Stimulated activated naive CD8-positive, alpha-beta T cell treated with anti-CD3 and anti-CD28 coated beads, Interleukin-15, Interleukin-2, amounts not matched to agents 100 U/mL and 50 U/mL, for 24 hours (primary cell): ENCODE measurements around the gene SPI1.
"Not testable (repeated sequence)": the region's sequence is repeated elsewhere in the genome, so short reads cannot be mapped to it uniquely, and the experiment has no call there.

ENCODE experiments used
- ATAC-seq: fragments of 150-1000 bp; cut with Tn5 transposase; one replicate; pipeline ENCODE4 v1.10.0; 2021
- DNase-seq: peaks from one replicate; pipeline ENCODE4 v3.0.0; 2021

The SPI1 gene

GRCh38 chr11:47338396-47339241 is 39.7 kb downstream of the SPI1 start:
- ATAC-seq (no peak), DNase-seq (no peak)

DNA sequence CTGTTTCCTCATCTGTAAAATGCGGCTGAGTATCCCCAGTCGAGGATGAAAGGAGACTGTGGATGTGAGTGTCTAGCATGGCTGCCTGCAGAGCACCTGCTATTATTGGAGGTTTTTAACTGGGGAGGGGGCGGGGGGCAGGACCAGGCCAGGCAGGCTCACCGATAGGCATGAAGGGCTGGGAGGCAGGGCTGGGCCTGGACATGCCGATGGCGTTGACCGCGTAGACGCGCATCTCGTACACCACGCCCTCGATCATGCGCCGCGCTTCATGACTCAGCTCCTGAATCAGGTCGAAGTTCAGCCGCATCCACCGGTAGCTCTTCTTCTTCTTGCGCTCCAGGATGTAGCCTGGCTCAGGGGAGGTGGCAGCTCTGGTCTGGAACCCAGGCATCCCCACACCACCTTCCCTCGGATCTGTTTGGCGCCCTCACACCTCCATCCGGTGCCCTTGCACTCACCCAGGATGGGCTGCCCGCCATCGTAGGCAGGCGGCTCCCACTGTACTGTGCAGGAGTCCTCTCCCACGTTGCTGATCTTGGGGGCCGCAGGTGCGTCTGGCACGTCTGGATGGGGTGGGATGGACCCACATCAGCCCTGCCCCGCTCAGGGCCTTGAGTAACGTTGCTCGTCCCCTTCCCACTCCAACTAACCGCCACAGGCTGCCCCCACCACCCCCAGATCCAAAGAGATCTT is 41.0 kb downstream of the SPI1 start:
- ATAC-seq (no peak), DNase-seq (no peak)

GRCh38 chr11:47336595-47336994 is 41.8 kb downstream of the SPI1 start:
- ATAC-seq (no peak), DNase-seq (no peak)

GRCh38 chr11:47335733-47336132 is 42.6 kb downstream of the SPI1 start:
- DNase-seq, result no peak
- ATAC-seq, result no peak

DNA sequence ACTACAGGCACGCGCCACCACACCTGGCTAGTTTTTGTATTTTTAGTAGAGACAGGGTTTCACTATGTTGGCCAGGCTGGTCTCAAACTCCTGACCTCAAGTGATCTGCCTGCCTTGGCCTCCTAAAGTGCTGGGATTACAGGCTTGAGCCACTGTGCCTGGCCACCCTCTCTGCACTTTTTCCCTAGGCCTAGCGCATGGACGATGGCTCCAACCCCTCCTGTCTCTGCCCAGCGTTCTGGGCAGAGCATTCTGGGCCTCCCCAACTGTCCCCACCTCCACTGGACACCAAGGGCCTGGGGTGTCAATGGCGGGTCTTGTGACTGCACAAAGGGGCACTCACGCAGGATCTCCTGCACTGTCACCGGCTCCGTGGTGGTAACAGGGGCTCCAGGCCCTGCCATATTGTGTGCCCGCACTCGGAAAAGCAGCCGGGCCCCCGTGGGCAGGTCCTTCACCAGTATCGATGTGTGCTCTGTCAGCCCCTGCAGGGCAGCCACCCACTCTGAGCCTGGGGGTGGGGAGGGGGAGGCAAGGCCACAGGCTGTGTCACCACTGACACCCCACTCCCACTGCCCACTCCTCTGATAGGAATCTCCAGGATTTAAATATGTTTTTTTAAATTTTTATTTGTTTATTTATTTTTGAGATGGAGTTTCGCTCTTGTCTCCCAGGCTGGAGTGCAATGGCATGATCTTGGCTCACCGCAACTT is 43.5 kb downstream of the SPI1 start:
- not testable (repeated sequence) for ATAC-seq, DNase-seq

DNA sequence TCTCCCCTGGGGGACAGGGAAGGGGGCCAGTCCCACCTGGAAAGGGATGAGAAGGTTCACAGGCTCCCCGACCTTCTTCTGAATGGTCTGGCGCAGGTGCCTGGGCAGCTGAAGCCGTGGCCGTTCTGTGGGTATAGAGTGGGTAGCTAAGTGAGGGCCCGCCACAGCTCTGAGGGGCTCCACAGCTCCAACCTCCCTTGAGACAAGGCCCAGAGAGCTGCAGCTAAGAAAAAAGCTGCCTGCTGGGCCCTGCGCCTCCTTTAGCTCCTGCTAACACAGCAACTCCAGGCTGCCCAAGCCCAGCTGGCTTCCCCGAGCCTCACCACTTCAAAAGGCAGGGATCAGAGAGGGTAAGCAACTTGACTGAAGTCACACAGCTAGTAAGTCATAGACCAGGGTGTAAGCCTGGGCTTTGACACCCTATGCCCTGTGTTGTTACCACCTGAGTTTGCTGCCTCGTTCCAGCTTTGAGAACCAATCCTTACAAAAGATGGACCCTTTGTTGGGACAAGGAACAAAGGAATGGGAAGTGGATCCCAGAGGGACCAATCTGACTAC is 44.4 kb downstream of the SPI1 start:
- ATAC-seq (no peak), DNase-seq (no peak)

DNA sequence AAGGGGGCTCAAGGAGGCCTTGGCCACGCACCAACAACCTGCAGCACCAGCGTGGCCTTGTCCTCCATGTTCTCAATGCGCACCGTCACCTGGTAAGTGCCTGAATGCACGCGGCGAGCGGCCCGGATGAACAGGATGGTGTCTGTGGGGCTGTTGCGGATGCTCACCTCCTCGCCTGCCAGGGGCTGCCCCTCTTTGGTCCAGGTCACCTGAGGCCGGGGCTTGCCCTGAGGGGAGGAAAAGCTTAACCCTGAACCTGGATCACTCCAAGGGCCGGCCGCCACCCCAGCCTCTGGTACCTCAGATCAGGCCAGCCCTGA is 44.9 kb downstream of the SPI1 start:
- DNase-seq (no peak), ATAC-seq (no peak)

- no peak for ATAC-seq
These were observed 45.4 kb downstream of the SPI1 start for GRCh38 chr11:47332791-47333525.

GRCh38 chr11:47332303-47332711 is 46.0 kb downstream of the SPI1 start:
- no peak for ATAC-seq
- no peak for DNase-seq

More at GRCh38 chr11:47332791-47333525, 45.4 kb downstream of the SPI1 start:
- no peak for DNase-seq

DNA sequence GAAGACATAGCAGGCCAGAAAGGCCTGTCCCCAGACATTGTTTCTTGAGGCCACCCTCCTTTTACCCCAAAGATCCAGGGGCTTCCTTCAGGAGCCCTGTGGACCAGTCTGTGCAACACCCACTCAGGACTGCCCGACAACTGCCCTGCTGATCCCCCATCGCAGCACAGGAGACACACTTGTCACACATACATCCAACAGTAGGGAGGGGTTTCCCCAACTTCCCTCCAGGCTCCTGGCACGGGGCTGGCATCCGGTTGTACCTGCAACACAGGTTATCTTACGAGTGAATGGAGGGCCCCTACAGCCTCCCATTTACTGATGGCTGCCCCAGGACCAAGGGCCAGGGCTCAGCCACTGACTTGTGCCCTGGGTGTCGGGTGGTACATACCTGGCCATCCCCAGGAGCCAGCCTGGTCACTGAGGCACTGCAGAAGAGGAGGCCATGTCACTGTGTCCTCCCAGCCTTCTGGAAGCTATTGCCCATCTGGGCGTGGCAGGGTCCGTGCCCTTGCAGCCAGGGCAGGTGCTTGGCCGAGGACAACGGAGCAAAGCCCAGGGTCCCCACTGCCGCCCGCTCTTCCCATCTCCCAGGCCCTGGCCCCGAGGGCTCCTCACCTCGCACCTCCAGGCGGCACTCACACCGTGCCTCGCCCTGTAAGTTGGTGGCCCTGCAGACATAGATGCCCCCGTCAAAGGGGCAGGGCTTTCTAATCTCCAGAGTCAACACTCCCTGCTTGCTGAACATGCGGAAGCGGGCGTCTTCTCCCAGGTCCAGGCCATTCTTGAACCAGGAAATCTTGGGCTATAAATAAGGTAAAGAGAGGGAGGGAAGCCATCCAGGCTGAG is 46.7 kb downstream of the SPI1 start:
- DNase-seq, result no peak
- no peak for ATAC-seq

DNA sequence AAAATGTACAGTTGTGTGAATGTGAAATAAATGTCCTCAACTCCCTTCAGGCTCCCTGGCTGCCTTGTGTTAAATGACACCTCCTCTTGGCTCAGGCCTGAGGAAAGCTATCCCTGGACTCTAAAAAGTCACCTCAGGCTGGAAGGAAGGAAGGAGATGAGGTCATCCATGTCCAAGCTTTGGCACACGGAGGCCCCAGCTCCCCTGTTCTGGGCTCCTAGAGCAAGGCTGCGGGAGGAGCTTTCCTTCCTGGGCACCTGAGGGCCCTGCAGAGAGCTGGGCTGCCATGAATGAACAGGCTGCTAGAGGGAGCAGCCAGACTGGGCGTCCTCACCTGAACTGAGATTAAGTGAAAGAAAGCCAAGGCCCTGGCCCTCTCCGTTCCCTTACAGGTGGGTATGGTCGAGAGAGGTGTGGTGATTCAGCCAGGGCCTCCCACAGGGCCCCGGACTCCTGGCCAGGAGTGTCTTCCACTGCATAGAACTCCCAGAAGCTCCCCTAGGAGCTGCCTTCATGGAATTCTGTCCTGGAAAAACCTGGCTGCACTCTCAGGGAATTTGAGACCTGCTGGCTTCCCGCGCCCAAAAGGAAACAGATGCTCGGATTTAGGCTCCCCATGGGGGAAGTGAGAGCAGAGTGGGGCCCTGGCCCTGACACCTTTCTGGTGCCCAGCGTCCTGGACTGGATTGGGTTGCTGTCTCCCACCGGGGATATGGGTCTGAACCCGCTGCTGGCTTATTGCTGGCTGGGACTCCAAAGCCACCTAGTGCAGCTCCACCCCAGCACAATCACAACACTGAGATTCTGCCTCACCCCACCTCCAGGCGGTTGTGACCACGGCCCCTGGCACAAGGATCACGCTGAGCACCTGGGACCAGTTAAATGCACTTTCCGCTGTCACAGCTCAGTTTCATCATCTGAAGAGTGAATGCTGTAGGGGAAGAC is 48.1 kb downstream of the SPI1 start:
- ATAC-seq (no peak), DNase-seq (no peak)

DNA sequence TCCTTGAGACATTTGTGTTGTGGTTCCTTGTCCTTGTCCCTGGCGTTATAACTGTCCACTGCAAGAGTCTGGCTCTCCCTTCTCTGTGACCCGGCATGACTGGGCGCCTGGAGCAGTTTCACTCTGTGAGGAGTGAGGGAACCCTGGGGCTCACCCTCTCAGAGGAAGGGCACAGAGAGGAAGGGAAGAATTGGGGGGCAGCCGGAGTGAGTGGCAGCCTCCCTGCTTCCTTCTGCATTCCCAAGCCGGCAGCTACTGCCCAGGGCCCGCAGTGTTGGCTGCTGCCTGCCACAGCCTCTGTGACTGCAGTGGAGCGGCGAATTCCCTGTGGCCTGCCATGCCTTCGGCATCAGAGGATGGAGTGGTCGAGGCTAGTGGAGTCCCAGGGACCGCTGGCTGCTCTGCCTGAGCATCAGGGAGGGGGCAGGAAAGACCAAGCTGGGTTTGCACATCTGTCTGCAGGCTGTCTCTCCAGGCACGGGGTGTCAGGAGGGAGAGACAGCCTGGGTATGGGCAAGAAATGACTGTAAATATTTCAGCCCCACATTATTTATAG is 48.8 kb downstream of the SPI1 start:
- no peak for ATAC-seq
- DNase-seq, result no peak

DNA sequence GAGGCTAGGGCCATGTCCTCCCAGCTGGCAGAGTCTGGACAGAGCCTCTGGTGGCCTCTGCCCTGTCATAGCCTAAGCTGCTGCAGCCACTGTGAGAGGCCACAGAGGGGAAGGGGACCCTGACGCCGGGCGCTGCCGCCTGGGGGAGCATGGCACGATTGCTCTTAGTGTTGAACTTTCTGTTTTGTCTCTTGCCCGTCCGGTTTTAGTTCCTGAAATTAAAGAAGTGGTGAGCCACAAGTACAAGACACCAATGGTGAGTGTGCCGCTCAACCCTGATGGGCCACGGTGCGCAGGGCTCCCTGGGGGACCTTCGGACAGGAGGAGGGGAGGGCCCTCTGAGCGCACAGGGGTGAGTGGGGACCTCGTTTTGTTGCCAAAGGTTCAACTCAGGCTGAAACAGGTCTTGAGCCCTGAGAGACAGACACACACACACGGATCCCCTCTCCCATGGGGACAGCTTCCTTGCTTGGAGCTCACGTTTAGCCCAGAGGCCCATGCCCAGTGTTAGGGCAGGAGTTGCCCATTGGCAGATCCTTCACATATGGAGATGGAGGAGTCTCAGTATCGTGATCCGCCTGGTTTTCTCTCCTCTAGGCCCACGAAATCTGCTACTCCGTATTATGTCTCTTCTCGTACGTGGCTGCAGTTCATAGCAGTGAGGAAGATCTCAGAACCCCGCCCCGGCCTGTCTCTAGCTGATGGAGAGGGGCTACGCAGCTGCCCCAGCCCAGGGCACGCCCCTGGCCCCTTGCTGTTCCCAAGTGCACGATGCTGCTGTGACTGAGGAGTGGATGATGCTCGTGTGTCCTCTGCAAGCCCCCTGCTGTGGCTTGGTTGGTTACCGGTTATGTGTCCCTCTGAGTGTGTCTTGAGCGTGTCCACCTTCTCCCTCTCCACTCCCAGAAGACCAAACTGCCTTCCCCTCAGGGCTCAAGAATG is 49.6 kb downstream of the SPI1 start:
- ATAC-seq (no peak), DNase-seq (no peak)

- no peak for ATAC-seq
These were observed 50.4 kb downstream of the SPI1 start for GRCh38 chr11:47327949-47328348.

GRCh38 chr11:47327025-47327424 is 51.3 kb downstream of the SPI1 start:
- ATAC-seq (no peak), DNase-seq (no peak)

More at GRCh38 chr11:47327949-47328348, 50.4 kb downstream of the SPI1 start:
- no peak for DNase-seq

- no peak for DNase-seq
- no peak for ATAC-seq
These were observed 52.1 kb downstream of the SPI1 start for GRCh38 chr11:47326198-47326597.

DNA sequence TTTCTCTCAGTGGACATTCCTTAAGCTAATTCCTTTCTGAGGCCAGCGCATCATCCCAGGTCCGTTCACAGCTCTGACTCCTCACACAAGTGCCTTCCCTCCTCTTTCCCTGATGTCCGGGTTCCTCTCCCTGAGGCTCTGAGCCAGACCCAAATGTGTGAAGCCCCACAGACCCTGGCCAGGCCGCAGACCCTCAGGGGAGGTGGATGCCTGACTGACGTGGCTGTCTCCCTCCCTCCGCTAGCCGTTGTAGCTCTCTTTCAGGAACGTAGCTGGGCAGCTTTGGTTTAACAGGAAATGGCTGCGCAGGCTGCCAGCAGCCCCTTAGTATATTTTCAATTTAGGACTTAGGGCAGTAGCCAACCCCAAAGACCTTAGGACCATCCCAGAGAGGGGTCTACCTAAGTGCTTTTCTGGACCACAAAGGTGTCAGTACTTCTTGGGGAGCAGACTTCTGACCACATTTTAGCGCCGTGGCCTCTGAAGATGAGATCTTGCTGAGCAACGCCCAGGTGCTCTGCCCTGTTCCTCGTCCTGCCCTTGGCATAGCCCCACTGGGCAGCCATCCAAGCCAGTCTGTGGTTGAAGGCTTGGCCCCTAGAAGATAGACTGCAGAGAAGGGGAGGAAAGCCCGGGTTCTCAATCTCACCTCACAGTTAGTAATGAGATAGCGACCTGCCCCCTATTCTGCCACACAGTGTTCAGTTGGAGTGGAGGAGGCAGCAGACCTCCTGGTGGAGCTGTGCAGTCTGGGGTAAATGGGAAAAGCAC is 52.9 kb downstream of the SPI1 start:
- DNase-seq (no peak), ATAC-seq (no peak)

- ATAC-seq (no peak), DNase-seq (no peak)
These were observed 53.8 kb downstream of the SPI1 start for GRCh38 chr11:47324520-47324919.
